Measurements from ENCODE around the gene SLC38A10. TPM values are rescaled to one million over a fixed set of nuclear protein-coding genes. Genes with fewer than 3 reads are reported as not detected.
A peak's percentile ranks its signal among the peaks of the same experiment; 100 is the strongest.

Gene SLC38A10
- total and polyA plus RNA-seq, 12 donors = 27.8 to 56.2 (median 38.4) TPM

DNA sequence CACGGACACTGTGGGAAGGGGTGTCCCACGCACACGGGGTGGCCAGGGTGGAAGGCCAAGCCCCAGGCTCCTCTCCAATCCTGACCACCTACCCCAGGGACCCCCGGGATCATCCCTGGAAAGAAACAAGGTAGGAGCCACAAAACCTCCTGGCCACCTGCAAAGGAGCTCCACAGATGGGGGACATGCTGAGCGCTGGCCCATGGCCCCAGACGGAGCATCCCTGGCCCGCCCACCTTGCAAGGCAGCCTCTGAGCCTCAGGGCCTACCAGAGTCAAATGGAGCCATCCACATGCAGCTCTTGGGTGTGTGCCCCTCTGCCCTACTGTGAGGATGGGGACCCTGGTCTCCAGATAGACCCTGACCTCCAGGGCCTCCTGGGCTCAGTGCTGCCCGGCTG is 16.3 kb downstream of the SLC38A10 start:
- H3K9me3 ChIP-seq = no peaks in the 10 kb centered on the region
- TF ChIP-seq, protein P1, sequence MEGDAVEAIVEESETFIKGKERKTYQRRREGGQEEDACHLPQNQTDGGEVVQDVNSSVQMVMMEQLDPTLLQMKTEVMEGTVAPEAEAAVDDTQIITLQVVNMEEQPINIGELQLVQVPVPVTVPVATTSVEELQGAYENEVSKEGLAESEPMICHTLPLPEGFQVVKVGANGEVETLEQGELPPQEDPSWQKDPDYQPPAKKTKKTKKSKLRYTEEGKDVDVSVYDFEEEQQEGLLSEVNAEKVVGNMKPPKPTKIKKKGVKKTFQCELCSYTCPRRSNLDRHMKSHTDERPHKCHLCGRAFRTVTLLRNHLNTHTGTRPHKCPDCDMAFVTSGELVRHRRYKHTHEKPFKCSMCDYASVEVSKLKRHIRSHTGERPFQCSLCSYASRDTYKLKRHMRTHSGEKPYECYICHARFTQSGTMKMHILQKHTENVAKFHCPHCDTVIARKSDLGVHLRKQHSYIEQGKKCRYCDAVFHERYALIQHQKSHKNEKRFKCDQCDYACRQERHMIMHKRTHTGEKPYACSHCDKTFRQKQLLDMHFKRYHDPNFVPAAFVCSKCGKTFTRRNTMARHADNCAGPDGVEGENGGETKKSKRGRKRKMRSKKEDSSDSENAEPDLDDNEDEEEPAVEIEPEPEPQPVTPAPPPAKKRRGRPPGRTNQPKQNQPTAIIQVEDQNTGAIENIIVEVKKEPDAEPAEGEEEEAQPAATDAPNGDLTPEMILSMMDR (IDR thresholded peaks at IDR 0.05) = no peak
- ATAC-seq (peak in 2 of 8 donors; percentile 8 to 24), DNase-seq (no peak)
- intact Hi-C loops (cut with DNase I) = no loop called here
- no peaks in the 10 kb centered on the region for H3K27me3 ChIP-seq
- H3K4me1 ChIP-seq = peaks cover 0 to 20% (median 12%) of the 10 kb centered on the region in 9 donors
- 95 to 97% methylated on average over 8 of the region's 8 CpGs for WGBS, 2 donors
- no peak overlapping the region for H3K4me3 ChIP-seq
- H3K27ac ChIP-seq = peak overlapping the region in 4 of 10 donors; percentile 25 to 75 (median 55)
- peaks cover 0 to 98% (median 23%) of the 10 kb centered on the region in 9 donors for H3K36me3 ChIP-seq

GRCh38 chr17:81277946-81278693 is 17.0 kb downstream of the SLC38A10 start:
- 76 to 85% methylated on average over 20 of the region's 20 CpGs for WGBS, 2 donors
- DNase-seq (peak in 1 of 2 donors; percentile 58), ATAC-seq (peak in 6 of 8 donors; percentile 27 to 84 (median 56))
- TF ChIP-seq, protein P1 (IDR thresholded peaks at IDR 0.05) = no peak
- Histone ChIP-seq H3K4me1 (peaks cover 0 to 20% (median 12%) of the 10 kb centered on the region in 9 donors), H3K9me3 (no peaks in the 10 kb centered on the region), H3K4me3 (peak overlapping the region in 6 of 10 donors; percentile 5 to 15 (median 12)), H3K27me3 (no peaks in the 10 kb centered on the region), H3K36me3 (peaks cover 0 to 98% (median 23%) of the 10 kb centered on the region in 9 donors), H3K27ac (peak overlapping the region in 7 of 10 donors; percentile 22 to 75 (median 54))
- intact Hi-C loops (cut with DNase I) = no loop called here

GRCh38 chr17:81277421-81277820 is 17.7 kb downstream of the SLC38A10 start:
- Histone ChIP-seq H3K36me3 (peaks cover 0 to 98% (median 28%) of the 10 kb centered on the region in 9 donors), H3K4me3 (peak overlapping the region in 6 of 10 donors; percentile 5 to 15 (median 12)), H3K27me3 (no peaks in the 10 kb centered on the region), H3K4me1 (peaks cover 0 to 20% (median 14%) of the 10 kb centered on the region in 9 donors), H3K9me3 (no peaks in the 10 kb centered on the region), H3K27ac (peak overlapping the region in 7 of 10 donors; percentile 4 to 75 (median 54))
- 56 to 65% methylated on average over 18 of the region's 18 CpGs for WGBS, 2 donors
- DNase-seq (peak; percentile 50 to 57), ATAC-seq (peak; percentile 53 to 82 (median 70))
- intact Hi-C loops (cut with DNase I) = no loop called here
- TF ChIP-seq, protein P1 (IDR thresholded peaks at IDR 0.05) = no peak

DNA sequence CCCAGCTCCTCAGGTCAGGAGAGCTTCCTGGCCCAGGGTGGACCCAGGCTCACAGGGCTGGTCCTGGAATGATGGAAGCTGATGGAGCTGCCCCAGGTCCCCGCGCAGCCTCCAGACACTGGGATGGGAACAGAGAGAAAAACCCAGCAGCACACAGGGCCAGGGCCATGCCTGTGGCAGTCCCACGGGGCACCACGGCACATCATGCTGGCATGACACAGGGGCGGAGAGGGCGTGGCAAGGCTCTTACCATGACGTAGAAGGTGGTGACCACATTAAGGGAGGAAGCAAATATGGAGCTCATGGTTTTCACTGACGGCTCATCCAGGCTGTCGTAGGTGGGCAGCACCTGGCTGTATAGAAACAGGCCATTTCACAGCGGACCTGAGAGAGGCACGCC is 18.3 kb downstream of the SLC38A10 start:
- no peaks in the 10 kb centered on the region for H3K9me3 ChIP-seq

More for the DNA sequence above, 18.3 kb downstream of the SLC38A10 start:
- H3K36me3 ChIP-seq = peaks cover 0 to 98% (median 31%) of the 10 kb centered on the region in 9 donors
- intact Hi-C loops (cut with DNase I) = no loop called here
- ATAC-seq = no peak
- DNase-seq = no peak
- WGBS, 2 donors = 91 to 97% methylated on average over 11 of the region's 11 CpGs
- TF ChIP-seq, protein P1 (IDR thresholded peaks at IDR 0.05) = no peak
- no peaks in the 10 kb centered on the region for H3K27me3 ChIP-seq
- peaks cover 0 to 20% (median 14%) of the 10 kb centered on the region in 9 donors for H3K4me1 ChIP-seq
- H3K27ac ChIP-seq = no peak overlapping the region
- H3K4me3 ChIP-seq = no peak overlapping the region

Measured in heart right ventricle (tissue), 16 donors.